ENCODE measurements around the gene ITPRIP. TPM values are rescaled to one million over a fixed set of nuclear protein-coding genes. Genes with fewer than 3 reads are reported as not detected.

ITPRIP gene
- total RNA-seq, 1 experiment from 2014 or later = 12.0 TPM

DNA sequence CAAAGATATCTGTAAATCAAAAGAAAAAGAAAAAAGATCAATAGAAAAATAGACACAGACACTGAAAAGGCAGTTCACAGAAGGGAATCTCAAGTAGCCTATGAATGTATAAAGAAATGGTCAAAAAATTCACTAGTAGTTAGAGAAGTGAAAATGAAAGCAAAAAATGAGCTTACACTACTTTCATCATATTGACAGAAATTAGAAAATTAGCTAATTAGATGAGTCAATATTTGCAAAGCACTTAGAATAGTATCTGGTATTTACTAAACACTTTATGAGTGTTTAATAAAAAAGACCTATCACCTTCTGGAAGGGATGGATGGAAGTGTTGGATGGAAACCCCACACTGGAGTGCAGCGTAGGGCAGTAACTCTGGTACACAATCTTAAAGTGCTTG, 13.7 kb upstream of the ITPRIP start:
- BruUV-seq (replicated peaks) = no TSS peak
- Histone ChIP-seq H3K4me3 (replicated peaks in 1 of 2; ENCODE audit: low read depth in 1 of 2, low read length in 2 of 2) (no peak overlapping the region), H3K4me1 (ENCODE audit: control insufficient read depth in 1 of 2, insufficient read depth in 2 of 2, low read length in 2 of 2) (peaks cover 7 to 33% of the 10 kb centered on the region in 2 experiments; a peak in 3 of 4 replicates), H3K36me3 (ENCODE audit: control insufficient read depth in 1 of 2, insufficient read depth in 2 of 2, low read length in 2 of 2) (no peaks in the 10 kb centered on the region), H4K20me1 (ENCODE audit: insufficient read depth) (no peaks in the 10 kb centered on the region), H3K79me2 (ENCODE audit: insufficient read depth, low read length) (no peaks in the 10 kb centered on the region), H3K4me2 (ENCODE audit: low read length) (no peak overlapping the region), H3K27ac (ENCODE audit: low read depth, low read length) (no peak overlapping the region), H2AFZ (ENCODE audit: low read depth, low read length, poor library complexity, severe bottlenecking) (no peak overlapping the region), H3K9me3 (ENCODE audit: control insufficient read depth in 1 of 2, insufficient read depth in 1 of 2, low read depth in 1 of 2, low read length in 2 of 2) (no peaks in the 10 kb centered on the region), H3K27me3 (ENCODE audit: insufficient read depth, low read length) (no peaks in the 10 kb centered on the region; the same call in 1 of the 2 replicates), H3K9me2 (ENCODE audit: insufficient read depth) (no peaks in the 10 kb centered on the region), H3K9ac (ENCODE audit: low read length) (no peak overlapping the region)
- ATAC-seq = no peak
- TF ChIP-seq, protein P1, sequence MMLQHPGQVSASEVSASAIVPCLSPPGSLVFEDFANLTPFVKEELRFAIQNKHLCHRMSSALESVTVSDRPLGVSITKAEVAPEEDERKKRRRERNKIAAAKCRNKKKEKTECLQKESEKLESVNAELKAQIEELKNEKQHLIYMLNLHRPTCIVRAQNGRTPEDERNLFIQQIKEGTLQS (IDR thresholded peaks at IDR 0.05) = no peak
- no peak for TF ChIP-seq MAX (IDR thresholded peaks at IDR 0.05)
- no peak for TF ChIP-seq ZFX (IDR thresholded peaks at IDR 0.05)
- TF ChIP-seq CEBPB (IDR thresholded peaks at IDR 0.05; ENCODE audit: low read depth) = no peak
- TF ChIP-seq ZBTB33 (IDR thresholded peaks at IDR 0.05; ENCODE audit: extremely low read depth, insufficient replicate concordance, low read length) = no peak
- TF ChIP-seq EGR1 (IDR thresholded peaks at IDR 0.05; ENCODE audit: low read depth) = no peak
- TF ChIP-seq FOSL1 (IDR thresholded peaks at IDR 0.05; ENCODE audit: low read depth) = no peak
- TF ChIP-seq CBX3 (IDR thresholded peaks at IDR 0.05; ENCODE audit: low read depth) = no peak
- TF ChIP-seq, protein P2, sequence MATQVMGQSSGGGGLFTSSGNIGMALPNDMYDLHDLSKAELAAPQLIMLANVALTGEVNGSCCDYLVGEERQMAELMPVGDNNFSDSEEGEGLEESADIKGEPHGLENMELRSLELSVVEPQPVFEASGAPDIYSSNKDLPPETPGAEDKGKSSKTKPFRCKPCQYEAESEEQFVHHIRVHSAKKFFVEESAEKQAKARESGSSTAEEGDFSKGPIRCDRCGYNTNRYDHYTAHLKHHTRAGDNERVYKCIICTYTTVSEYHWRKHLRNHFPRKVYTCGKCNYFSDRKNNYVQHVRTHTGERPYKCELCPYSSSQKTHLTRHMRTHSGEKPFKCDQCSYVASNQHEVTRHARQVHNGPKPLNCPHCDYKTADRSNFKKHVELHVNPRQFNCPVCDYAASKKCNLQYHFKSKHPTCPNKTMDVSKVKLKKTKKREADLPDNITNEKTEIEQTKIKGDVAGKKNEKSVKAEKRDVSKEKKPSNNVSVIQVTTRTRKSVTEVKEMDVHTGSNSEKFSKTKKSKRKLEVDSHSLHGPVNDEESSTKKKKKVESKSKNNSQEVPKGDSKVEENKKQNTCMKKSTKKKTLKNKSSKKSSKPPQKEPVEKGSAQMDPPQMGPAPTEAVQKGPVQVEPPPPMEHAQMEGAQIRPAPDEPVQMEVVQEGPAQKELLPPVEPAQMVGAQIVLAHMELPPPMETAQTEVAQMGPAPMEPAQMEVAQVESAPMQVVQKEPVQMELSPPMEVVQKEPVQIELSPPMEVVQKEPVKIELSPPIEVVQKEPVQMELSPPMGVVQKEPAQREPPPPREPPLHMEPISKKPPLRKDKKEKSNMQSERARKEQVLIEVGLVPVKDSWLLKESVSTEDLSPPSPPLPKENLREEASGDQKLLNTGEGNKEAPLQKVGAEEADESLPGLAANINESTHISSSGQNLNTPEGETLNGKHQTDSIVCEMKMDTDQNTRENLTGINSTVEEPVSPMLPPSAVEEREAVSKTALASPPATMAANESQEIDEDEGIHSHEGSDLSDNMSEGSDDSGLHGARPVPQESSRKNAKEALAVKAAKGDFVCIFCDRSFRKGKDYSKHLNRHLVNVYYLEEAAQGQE (IDR thresholded peaks at IDR 0.05; ENCODE audit: low read depth) = no peak
- no peak for TF ChIP-seq SRF (IDR thresholded peaks at IDR 0.05; ENCODE audit: low read depth)
- TF ChIP-seq ZNF274 (IDR thresholded peaks at IDR 0.05; ENCODE audit: low read depth, low read length) = no peak
- no peak for TF ChIP-seq ELF1 (IDR thresholded peaks at IDR 0.05; ENCODE audit: borderline replicate concordance, low read depth)
- TF ChIP-seq, protein P3, sequence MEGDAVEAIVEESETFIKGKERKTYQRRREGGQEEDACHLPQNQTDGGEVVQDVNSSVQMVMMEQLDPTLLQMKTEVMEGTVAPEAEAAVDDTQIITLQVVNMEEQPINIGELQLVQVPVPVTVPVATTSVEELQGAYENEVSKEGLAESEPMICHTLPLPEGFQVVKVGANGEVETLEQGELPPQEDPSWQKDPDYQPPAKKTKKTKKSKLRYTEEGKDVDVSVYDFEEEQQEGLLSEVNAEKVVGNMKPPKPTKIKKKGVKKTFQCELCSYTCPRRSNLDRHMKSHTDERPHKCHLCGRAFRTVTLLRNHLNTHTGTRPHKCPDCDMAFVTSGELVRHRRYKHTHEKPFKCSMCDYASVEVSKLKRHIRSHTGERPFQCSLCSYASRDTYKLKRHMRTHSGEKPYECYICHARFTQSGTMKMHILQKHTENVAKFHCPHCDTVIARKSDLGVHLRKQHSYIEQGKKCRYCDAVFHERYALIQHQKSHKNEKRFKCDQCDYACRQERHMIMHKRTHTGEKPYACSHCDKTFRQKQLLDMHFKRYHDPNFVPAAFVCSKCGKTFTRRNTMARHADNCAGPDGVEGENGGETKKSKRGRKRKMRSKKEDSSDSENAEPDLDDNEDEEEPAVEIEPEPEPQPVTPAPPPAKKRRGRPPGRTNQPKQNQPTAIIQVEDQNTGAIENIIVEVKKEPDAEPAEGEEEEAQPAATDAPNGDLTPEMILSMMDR (IDR thresholded peaks at IDR 0.05 in 2 of 3, conservative IDR thresholded peaks at IDR 0.05 in 1 of 3; ENCODE audit: borderline replicate concordance in 1 of 3, insufficient read depth in 1 of 3, low read depth in 2 of 3, low read length in 2 of 3) = no peak
- no peak for TF ChIP-seq YY1 (IDR thresholded peaks at IDR 0.05; ENCODE audit: extremely low read depth, insufficient replicate concordance, low read depth, low read length)
- ChIA-PET RAD21 (ENCODE audit: low non-redundant PET in 1 of 2, low total read pairs in 2 of 2, uncharacterized antibody in 2 of 2, unreplicated experiment in 2 of 2) (interaction anchor here (0.5 to 2.2 kb wide), 4 partner anchors 10 to 307 kb away, joined by 3 to 6 read pairs (median 6); no protein-coding TSS in a partner anchor), POLR2A (interaction anchor here (1.3 to 2.0 kb wide), 3 partner anchors 45 to 83 kb away, joined by 3 to 6 read pairs (median 5); partner anchors contain the start of gene GSTO2), CTCF (interaction anchor here (1.0 to 6.5 kb wide), 10 partner anchors 9 to 271 kb away, joined by 3 to 106 read pairs (median 8); partner anchors contain the start of gene ITPRIP)
- intact Hi-C loops (cut with micrococcal nuclease) = loop anchor here (2.0 to 5.0 kb wide), 3 partner anchors 13 to 465 kb away; partner anchors contain the start of genes ITPRIP and SFR1
- no peak for DNase-seq (ENCODE audit: low read depth, low spot score)

Measured in HCT116 (cell line).